HG02870 (cell line): ENCODE data around the gene HAUS8.
"Not testable (repeated sequence)": the region's sequence is repeated elsewhere in the genome, so short reads cannot be mapped to it uniquely, and the experiment has no call there.

Source experiments
- ATAC-seq: cut with Tn5 transposase; IDR thresholded peaks from one replicate; pipeline ENCODE4 v1.9.1; 2021; ENCODE audit warnings: mild to moderate bottlenecking, moderate library complexity; ENCODE audit not compliant: unreplicated experiment

HAUS8 gene

DNA sequence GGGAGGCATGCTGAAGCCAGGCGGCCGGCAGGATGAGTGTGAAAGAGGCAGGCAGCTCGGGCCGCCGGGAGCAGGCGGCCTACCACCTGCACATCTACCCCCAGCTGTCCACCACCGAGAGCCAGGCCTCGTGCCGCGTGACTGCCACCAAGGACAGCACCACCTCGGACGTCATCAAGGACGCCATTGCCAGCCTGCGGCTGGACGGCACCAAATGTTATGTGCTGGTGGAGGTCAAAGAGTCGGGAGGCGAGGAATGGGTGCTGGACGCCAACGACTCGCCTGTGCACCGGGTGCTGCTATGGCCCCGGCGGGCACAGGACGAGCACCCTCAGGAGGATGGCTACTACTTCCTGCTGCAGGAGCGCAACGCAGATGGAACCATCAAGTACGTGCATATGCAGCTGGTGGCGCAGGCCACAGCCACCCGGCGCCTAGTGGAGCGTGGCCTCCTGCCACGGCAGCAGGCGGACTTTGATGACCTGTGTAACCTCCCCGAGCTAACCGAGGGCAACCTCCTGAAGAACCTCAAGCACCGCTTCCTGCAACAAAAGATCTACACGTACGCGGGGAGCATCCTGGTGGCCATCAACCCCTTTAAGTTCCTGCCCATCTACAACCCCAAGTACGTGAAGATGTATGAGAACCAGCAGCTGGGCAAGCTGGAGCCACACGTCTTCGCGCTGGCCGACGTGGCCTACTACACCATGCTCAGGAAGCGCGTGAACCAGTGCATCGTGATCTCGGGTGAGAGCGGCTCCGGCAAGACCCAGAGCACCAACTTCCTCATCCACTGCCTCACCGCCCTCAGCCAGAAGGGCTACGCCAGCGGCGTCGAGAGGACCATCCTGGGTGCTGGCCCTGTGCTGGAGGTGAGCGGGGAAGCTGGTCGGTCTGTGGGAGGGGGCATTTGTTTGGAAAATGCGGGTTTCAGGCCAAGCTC is 26.7 kb upstream of the HAUS8 start:
- no peak for ATAC-seq

DNA sequence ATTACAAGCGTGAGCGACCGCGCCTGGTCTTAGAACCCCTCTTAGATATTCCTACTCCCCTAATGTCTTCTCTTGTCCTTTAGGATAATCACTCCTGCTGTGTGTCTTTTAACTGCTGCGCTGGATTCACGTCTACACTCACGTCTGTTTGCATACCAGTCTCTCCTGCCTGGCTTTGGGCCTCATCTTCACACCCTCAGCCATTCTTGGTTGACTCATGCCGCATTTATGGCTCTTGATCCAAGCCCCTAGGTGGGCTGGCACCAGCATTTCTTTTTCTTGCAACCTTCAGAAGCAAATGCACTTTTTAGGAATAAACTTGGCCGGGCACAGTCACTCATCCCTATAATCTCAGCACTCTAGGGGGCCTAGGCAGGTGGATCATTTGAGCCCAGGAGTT is 23.1 kb upstream of the HAUS8 start:
- ATAC-seq: no peak

DNA sequence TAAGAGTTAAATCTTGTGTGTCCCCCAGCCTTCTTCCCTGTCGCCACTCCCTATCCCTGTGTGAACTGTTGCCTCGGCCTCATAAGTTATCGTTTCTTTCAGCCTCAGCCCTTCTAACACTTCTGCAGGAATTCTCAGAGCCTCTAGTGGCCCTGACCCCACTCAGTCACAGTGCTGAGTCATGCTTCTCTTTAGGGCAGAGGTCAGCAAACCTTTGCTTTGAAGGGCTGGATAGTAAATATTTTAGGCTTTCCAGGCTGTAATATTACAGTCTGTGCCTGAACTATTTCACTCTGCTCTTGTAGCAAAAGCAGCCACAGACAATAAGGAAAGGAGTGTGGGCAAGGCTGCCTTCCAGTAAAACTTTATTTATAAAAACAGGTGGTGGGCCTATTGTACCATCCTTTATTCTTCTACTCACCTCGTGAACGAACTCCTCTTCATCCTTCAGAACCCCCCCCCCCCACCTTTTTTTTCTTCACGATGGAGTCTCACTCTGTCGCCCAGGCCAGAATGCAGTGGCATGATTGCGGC is 22.4 kb upstream of the HAUS8 start:
- ATAC-seq: no peak

DNA sequence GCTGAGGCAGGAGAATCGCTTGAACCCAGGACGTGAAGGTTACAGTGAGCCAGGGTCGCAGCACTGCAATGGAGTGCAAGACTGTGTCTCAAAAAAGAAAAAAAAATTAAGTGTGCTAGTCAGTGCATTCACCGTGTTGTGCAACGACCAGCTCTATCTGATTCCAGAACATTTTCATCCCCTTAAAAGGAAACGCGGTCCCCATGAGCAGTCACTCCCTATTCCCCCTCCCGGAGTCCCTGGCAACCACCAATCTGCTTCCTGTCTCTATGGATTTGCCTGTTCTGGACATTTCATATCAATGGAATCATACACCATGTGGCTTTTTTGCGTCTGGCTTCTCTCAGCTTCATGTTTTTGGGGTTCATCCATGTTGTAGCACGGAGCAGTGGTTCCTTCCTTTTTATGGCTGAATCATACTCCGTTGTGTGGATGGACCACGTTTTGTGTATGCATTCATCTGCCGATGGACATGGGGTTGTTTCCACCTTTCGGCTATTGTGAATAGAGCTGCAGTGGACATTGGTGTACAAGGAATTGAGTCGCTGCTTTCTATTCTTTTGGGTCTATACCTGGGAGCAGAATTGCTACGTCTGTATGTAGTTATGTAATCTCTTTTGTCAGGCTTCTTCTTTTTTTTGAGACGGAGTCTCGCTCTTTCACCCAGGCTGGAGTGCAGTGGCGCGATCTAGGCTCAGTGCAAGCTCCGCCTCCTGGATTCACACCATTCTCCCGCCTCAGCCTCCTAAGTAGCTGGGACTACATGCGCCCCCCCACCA is 20.1 kb upstream of the HAUS8 start:
- ATAC-seq: no peak

DNA sequence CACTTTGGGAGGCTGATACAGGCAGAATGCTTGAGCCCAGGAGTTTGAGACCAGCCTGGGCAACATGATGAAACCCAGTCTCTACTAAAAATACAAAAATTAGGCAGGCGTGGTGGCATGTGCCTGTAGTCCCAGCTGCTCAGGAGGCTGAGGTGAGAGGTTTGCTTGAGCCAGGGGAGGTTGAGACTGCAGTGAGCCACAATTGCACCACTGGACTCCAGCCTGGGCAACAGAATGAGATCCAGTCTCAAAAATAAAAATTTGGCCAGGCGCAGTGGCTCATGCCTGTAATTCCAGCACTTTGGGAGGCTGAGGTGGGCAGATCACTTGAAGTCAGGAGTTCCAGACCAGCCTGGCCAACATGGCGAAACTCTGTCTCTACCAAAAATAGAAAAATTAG is 19.4 kb upstream of the HAUS8 start:
- not testable (repeated sequence) for ATAC-seq

DNA sequence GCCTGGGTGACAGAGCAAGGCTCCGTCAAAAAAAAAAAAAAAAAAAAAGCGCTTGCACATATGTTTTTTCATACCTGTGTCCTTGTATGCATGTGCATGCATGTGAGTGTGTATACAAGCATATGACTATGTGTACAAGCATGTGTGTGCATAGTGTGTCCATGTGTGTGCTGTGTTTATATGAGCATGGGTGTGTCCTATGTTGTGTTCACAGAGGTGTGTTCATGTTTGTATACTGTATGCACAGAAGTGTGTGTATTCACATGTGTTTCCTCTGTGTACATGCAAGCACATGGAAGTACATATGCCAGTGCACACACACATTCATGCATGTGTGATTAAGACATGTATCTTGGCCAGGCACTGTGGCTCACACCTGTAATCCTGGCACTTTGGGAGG is 17.4 kb upstream of the HAUS8 start:
- ATAC-seq: no peak

DNA sequence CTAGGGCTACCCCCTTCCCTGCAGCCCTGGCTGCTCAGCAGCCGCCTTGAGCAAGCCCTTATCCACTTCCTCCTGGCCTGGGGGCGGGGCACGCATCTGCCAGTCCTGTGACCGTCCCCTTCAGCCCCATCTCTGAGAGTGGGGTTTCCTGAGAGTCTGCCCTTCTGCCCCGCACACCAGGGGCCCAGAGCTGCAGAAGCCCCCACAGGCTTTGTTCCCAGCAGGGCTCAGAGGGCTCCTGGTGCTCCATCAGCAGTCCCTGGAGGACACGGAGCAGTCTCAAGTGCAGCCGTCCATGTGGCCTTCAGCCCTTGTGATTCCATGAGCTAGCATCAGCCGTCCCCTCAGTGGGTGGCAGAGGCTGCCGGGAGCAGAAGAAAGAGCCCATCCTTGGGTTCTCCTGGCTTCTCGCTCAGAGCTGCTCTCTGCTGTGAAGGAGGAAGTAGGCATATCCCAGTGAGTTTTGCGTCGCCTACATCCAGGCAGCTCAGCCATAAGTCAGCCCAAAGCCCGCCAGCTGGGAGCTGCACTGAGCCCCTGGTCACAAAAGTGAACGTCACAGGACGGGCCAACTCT is 16.6 kb upstream of the HAUS8 start:
- no peak for ATAC-seq

- no peak for ATAC-seq
Observed at GRCh38 chr19:17090583-17090982, 15.3 kb upstream of the HAUS8 start.

GRCh38 chr19:17088552-17088951 is 13.3 kb upstream of the HAUS8 start:
- ATAC-seq: no peak

- no peak for ATAC-seq
Observed at GRCh38 chr19:17086834-17087233, 11.6 kb upstream of the HAUS8 start.

- ATAC-seq: no peak
Observed at GRCh38 chr19:17086120-17086519, 10.9 kb upstream of the HAUS8 start.

- ATAC-seq: no peak
Observed at GRCh38 chr19:17081672-17082630, 6.7 kb upstream of the HAUS8 start.

DNA sequence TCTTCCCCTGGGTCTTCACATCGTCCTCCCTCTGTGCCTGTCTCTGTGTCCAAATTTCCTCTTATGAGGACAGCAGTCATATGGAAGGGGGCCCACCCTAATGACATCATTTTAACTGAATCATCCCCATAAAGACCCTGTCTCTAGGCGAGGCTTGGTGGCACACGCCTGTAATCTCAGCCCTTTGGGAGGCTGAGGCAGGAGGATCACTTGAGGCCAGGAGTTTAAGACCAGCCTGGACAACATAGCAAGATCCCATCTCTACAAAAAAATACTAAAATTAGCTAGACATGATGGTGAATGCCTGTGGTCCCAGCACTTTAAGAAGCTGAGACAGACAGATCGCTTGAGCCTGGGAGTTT is 5.2 kb upstream of the HAUS8 start:
- ATAC-seq: no peak

- peak; percentile 41 for ATAC-seq
Observed at GRCh38 chr19:17079710-17080439, 4.6 kb upstream of the HAUS8 start.

- ATAC-seq: no peak
Observed at GRCh38 chr19:17078920-17079709, 3.9 kb upstream of the HAUS8 start.

DNA sequence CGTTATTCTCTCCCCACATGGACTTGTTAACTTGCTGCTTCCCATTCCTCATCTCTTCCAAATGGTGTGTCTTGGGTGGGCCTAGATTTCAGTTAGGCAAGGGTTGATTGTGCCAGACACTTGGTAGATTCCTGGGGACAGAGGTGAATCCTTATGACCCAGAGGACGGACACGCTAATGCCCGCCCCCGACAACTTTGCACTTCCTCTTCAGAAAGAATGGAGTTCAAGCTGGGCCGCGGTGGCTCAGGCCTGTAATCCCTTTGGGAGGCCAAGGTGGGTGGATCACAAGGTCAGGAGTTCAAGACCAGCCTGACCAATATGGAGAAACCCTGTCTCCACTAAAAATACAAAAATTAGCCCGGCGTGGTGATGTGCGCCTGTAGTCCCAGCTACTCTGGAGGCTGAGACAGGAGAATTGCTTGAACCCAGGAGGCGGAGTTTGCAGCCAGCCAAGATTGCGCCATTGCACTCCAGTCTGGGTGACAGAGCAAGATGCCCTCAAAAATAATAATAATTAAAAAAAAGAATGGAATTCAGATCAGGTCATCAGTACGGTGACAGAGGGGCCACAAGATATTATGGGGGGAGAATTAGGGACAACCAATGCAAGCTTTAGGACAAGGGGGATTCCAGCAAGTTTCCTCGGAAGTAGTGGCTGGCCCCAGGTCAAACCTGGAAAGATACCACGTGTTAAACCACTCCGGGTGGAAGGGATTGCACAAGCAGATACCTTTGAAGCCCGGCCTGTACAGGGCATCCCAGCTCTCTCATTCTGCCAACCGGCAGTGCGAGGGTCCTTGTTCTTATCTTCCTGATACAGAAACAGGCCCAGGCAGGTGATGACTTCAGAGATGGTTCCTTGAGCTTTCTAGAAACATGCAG is 3.0 kb upstream of the HAUS8 start:
- no peak for ATAC-seq

DNA sequence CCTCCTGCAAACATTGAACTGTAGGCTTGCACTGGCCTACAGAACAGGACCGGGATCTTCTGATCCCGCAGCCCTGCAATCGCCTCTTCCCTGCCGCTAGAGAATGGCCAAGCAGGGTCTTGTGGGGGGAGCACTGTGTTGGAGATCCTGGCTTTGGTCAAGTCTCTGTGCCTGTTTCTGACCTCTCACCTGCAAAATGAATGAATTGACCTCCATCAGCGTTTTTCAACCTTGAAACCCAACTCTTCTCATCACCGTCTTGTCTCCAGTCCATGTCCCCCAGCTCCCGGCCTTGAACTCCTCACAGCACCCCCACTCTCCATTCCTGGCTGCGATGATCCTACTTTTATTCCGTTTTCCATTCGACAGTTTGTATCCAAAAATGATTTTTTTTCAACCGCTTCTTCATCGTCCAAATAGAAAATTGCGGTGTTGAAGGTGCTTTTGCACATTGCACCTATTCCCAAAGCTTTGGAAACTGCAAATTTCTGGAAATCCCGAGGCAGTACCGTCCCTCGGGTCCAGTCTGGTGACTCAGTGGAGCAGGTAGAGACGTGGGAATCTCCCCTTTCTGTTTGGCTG is 2.3 kb upstream of the HAUS8 start:
- no peak for ATAC-seq
